ENCODE results near the gene ACKR3. TPM values are rescaled to one million over a fixed set of nuclear protein-coding genes. Genes with fewer than 3 reads are reported as not detected.

Gene ACKR3
- total RNA-seq, 1 donor: 18.8 TPM

DNA sequence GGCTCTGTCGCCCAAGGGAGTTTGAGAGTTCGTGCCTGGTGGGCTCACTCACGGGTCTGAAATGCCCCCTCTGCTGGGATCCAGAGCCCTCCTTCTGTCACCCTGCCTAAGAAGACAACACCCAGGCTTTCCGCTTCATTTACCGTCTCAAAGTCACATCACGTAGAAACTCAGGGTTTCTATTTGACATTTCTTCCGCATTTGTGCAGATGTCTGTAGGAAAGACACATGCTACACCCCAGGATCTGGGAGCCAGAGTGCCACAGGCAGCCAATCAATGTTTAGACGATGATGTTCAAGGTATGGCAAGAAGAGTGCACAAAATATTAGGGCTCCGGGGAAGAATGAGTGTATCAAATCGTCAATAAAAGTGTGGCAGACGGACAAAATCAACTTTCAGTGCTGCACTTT, 24.4 kb upstream of the ACKR3 start:
- no peak overlapping the region for H3K4me2 ChIP-seq (ENCODE audit: insufficient read depth, low read length)

DNA sequence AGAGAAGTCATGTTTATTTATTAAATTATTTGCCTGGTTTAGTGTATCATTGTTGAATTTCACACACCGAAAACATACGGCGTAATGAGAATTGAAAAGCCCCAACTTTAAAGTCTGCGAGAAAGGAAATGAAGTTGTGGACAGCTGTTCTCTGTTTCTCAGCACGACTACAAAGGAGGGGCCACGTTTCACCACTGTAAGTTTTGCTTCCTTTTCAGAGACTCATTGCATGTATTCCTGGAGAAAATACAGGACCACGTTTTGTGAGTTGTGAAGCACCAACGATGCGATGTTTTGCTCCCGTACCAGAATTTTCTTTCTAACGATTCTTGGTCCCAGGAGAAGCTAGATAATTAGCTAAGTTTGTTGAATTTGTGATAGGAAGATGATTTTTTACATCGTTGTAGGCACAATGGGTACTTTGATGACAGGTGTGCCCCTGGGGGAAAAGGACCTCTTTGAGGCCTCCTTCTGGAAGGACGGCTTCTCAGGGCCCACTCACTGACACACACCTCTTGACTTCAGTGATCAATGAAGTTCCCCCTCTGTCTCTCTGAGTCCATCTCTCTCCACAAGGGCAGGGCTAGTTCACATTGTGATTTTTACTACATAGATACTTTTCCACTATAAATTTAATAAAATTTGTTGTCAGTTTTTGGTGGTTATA, 23.7 kb upstream of the ACKR3 start:
- Histone ChIP-seq H3K4me3 (ENCODE audit: insufficient read depth, low read length) (no peak overlapping the region), H3K36me3 (ENCODE audit: insufficient read depth, low read length) (no peaks in the 10 kb centered on the region), H3K27ac (ENCODE audit: low read depth, low read length) (no peak overlapping the region), H3K9me3 (ENCODE audit: low read depth, low read length) (no peaks in the 10 kb centered on the region), H4K20me1 (ENCODE audit: insufficient read depth, low read length) (no peaks in the 10 kb centered on the region), H2AFZ (ENCODE audit: low read length) (no peak overlapping the region), H3K4me2 (ENCODE audit: insufficient read depth, low read length) (no peak overlapping the region), H3K79me2 (ENCODE audit: insufficient read depth, low read length) (no peaks in the 10 kb centered on the region), H3K4me1 (ENCODE audit: insufficient read depth, low read length) (no peaks in the 10 kb centered on the region), H3K27me3 (ENCODE audit: insufficient read depth, low read length) (peaks cover 2% of the 10 kb centered on the region)
- TF ChIP-seq, protein P1, sequence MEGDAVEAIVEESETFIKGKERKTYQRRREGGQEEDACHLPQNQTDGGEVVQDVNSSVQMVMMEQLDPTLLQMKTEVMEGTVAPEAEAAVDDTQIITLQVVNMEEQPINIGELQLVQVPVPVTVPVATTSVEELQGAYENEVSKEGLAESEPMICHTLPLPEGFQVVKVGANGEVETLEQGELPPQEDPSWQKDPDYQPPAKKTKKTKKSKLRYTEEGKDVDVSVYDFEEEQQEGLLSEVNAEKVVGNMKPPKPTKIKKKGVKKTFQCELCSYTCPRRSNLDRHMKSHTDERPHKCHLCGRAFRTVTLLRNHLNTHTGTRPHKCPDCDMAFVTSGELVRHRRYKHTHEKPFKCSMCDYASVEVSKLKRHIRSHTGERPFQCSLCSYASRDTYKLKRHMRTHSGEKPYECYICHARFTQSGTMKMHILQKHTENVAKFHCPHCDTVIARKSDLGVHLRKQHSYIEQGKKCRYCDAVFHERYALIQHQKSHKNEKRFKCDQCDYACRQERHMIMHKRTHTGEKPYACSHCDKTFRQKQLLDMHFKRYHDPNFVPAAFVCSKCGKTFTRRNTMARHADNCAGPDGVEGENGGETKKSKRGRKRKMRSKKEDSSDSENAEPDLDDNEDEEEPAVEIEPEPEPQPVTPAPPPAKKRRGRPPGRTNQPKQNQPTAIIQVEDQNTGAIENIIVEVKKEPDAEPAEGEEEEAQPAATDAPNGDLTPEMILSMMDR (IDR thresholded peaks at IDR 0.05; ENCODE audit: extremely low read depth, low read depth, low read length): no peak
- no peak for DNase-seq (ENCODE audit: insufficient read length, low spot score, missing footprints)

More for the DNA sequence above, 24.4 kb upstream of the ACKR3 start:
- Histone ChIP-seq H3K27ac (ENCODE audit: low read depth, low read length) (no peak overlapping the region), H2AFZ (ENCODE audit: low read length) (no peak overlapping the region), H3K4me1 (ENCODE audit: insufficient read depth, low read length) (no peaks in the 10 kb centered on the region), H3K27me3 (ENCODE audit: insufficient read depth, low read length) (peaks cover 2% of the 10 kb centered on the region), H4K20me1 (ENCODE audit: insufficient read depth, low read length) (no peaks in the 10 kb centered on the region), H3K36me3 (ENCODE audit: insufficient read depth, low read length) (no peaks in the 10 kb centered on the region), H3K79me2 (ENCODE audit: insufficient read depth, low read length) (no peaks in the 10 kb centered on the region), H3K9me3 (ENCODE audit: low read depth, low read length) (no peaks in the 10 kb centered on the region), H3K4me3 (ENCODE audit: insufficient read depth, low read length) (no peak overlapping the region)
- TF ChIP-seq, protein P1 (IDR thresholded peaks at IDR 0.05; ENCODE audit: extremely low read depth, low read depth, low read length): no peak
- no peak for DNase-seq (ENCODE audit: insufficient read length, low spot score, missing footprints)

DNA sequence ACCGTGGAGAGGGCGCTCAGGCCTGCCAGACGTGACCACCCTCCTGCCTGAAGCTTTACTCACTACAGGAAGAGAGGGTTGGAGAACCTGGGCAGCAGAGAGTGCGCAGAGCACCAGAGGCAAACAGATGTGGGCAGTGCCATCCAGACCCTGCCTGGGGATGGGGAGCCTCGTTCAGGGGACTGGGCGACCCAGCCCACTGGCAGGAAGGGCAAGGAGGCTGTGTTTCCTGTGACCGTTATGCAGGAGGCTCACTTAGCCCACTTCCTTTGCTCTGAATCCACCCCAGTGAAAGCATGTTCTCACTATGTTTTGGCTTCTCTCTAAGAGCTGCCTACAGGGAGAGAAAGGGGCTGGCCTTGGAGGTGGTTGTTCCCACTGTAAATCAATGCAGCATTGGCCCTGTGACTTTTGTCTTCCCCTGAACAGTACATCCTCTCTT, 23.0 kb upstream of the ACKR3 start:
- Histone ChIP-seq H3K27ac (ENCODE audit: low read depth, low read length) (no peak overlapping the region), H3K27me3 (ENCODE audit: insufficient read depth, low read length) (peaks cover 2% of the 10 kb centered on the region), H3K4me1 (ENCODE audit: insufficient read depth, low read length) (no peaks in the 10 kb centered on the region), H3K36me3 (ENCODE audit: insufficient read depth, low read length) (no peaks in the 10 kb centered on the region), H2AFZ (ENCODE audit: low read length) (no peak overlapping the region), H4K20me1 (ENCODE audit: insufficient read depth, low read length) (no peaks in the 10 kb centered on the region), H3K79me2 (ENCODE audit: insufficient read depth, low read length) (no peaks in the 10 kb centered on the region), H3K4me3 (ENCODE audit: insufficient read depth, low read length) (no peak overlapping the region), H3K9me3 (ENCODE audit: low read depth, low read length) (no peaks in the 10 kb centered on the region), H3K4me2 (ENCODE audit: insufficient read depth, low read length) (no peak overlapping the region)
- DNase-seq (ENCODE audit: insufficient read length, low spot score, missing footprints): no peak
- TF ChIP-seq, protein P1 (IDR thresholded peaks at IDR 0.05; ENCODE audit: extremely low read depth, low read depth, low read length): no peak

DNA sequence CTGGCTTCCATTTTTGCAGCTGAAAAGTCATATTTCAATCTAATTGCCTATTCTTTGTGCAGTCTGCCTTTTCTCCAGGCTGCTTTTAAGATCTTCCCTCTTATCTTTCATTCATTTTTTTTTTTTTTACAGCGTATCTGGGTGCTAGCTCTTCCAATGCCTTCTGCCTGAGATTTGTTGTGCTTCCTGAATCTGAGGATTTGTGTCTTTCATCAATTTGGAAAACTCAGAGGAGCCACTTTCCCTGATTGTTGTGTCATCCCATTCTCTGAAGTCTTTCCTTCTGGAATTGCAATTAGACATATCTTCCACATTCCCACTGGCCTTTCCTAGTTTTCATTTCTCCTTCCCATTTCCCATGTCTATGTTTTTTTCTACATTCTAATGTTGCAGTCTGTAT, 21.9 kb upstream of the ACKR3 start:
- Histone ChIP-seq H3K27me3 (ENCODE audit: insufficient read depth, low read length) (peaks cover 2% of the 10 kb centered on the region), H3K36me3 (ENCODE audit: insufficient read depth, low read length) (no peaks in the 10 kb centered on the region), H3K4me1 (ENCODE audit: insufficient read depth, low read length) (no peaks in the 10 kb centered on the region), H3K4me3 (ENCODE audit: insufficient read depth, low read length) (no peak overlapping the region), H2AFZ (ENCODE audit: low read length) (no peak overlapping the region), H3K27ac (ENCODE audit: low read depth, low read length) (no peak overlapping the region), H3K79me2 (ENCODE audit: insufficient read depth, low read length) (no peaks in the 10 kb centered on the region), H4K20me1 (ENCODE audit: insufficient read depth, low read length) (no peaks in the 10 kb centered on the region), H3K4me2 (ENCODE audit: insufficient read depth, low read length) (no peak overlapping the region), H3K9me3 (ENCODE audit: low read depth, low read length) (no peaks in the 10 kb centered on the region)
- TF ChIP-seq, protein P1 (IDR thresholded peaks at IDR 0.05; ENCODE audit: extremely low read depth, low read depth, low read length): no peak
- no peak for DNase-seq (ENCODE audit: insufficient read length, low spot score, missing footprints)
